ENCODE data around the gene TMEFF1. TPM values are rescaled to one million over a fixed set of nuclear protein-coding genes. Genes with fewer than 3 reads are reported as not detected.

TMEFF1 gene
- total and polyA plus RNA-seq, 8 donors = 0.05 to 0.92 TPM; not detected in 6

DNA sequence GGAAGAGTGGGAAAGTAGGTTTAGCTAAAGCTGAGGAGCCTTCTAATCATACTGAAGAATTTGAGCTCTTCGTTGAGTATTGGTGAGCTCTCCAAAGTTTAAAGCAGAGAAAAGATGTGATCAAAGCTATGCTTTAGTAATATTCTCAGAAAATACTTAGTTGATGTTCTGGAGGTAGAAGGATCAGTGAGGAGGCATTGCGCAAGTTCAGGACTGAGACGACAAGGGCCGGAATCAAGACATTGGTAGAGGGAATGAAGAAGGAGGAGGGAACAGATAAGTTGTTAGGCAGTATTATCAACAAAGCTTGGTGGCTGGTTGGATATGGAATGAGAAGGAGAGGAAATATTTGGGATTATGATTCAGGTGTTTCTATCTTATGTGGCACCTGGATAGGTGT is 112.0 kb downstream of the TMEFF1 start:
- intact Hi-C loops (cut with DNase I; ENCODE audit: low total_unique reads) = no loop called here
- DNase-seq = no peak
- Histone ChIP-seq H3K4me3 (no peak overlapping the region), H3K9me3 (no peaks in the 10 kb centered on the region), H3K27ac (no peak overlapping the region), H3K36me3 (peaks cover 0 to 5% (median 2%) of the 10 kb centered on the region in 4 donors), H3K4me1 (no peaks in the 10 kb centered on the region), H3K27me3 (no peaks in the 10 kb centered on the region)
- 91 to 97% (median 96%) methylated on average over 4 of the region's 4 CpGs for WGBS, 5 donors
- TF ChIP-seq POLR2A (IDR thresholded peaks at IDR 0.05) (no peak), EP300 (IDR thresholded peaks at IDR 0.05) (no peak), POLR2AphosphoS5 (IDR thresholded peaks at IDR 0.05) (no peak)
- TF ChIP-seq, protein P1, sequence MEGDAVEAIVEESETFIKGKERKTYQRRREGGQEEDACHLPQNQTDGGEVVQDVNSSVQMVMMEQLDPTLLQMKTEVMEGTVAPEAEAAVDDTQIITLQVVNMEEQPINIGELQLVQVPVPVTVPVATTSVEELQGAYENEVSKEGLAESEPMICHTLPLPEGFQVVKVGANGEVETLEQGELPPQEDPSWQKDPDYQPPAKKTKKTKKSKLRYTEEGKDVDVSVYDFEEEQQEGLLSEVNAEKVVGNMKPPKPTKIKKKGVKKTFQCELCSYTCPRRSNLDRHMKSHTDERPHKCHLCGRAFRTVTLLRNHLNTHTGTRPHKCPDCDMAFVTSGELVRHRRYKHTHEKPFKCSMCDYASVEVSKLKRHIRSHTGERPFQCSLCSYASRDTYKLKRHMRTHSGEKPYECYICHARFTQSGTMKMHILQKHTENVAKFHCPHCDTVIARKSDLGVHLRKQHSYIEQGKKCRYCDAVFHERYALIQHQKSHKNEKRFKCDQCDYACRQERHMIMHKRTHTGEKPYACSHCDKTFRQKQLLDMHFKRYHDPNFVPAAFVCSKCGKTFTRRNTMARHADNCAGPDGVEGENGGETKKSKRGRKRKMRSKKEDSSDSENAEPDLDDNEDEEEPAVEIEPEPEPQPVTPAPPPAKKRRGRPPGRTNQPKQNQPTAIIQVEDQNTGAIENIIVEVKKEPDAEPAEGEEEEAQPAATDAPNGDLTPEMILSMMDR (IDR thresholded peaks at IDR 0.05) = no peak

DNA sequence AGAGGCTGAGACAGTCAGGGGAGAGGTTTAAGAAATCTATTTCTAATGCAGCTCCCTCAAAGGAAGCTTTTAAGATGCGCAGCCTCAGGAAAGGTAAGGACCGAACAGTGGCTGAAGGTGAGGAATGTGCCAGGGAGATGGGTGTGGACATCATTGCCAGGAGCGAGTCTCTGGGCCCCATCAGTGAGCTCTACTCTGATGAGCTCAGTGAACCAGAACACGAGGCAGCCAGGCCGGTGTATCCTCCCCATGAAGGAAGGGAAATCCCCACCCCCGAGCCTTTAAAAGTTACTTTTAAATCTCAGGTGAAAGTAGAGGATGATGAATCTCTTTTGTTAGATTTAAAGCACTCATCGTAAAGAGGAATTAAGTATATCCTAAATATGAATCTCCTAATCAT is 113.1 kb downstream of the TMEFF1 start:
- H3K27me3 ChIP-seq = no peaks in the 10 kb centered on the region
- H3K9me3 ChIP-seq = no peaks in the 10 kb centered on the region
- intact Hi-C loops (cut with DNase I; ENCODE audit: low total_unique reads) = no loop called here
- no peak overlapping the region for H3K4me3 ChIP-seq
- no peak for TF ChIP-seq POLR2A (IDR thresholded peaks at IDR 0.05)
- TF ChIP-seq EP300 (IDR thresholded peaks at IDR 0.05) = no peak
- no peak for TF ChIP-seq POLR2AphosphoS5 (IDR thresholded peaks at IDR 0.05)
- TF ChIP-seq, protein P1 (IDR thresholded peaks at IDR 0.05) = no peak
- H3K27ac ChIP-seq = no peak overlapping the region
- WGBS, 5 donors = 85 to 93% (median 90%) methylated on average over 7 of the region's 7 CpGs
- DNase-seq = no peak
- no peaks in the 10 kb centered on the region for H3K4me1 ChIP-seq
- H3K36me3 ChIP-seq = peaks cover 0 to 5% (median 2%) of the 10 kb centered on the region in 4 donors

DNA sequence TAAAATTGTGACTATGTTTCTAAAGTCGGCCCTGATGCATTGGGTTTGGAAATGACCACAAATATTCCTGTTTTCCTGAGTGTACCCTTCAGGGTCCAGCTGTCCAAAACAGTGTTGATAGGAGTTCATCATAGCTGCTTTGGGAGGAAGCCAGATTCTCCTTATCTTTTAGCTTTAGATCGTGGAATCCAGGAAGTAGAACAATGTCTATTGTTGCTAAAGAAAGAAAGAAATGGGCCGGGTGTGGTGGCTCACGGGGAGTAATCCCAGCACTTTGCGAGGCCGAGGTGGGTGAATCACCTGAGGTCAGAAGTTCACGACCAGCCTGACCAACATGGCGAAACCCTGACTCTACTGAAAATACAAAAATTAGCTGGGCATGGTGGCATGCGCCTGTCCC is 114.4 kb downstream of the TMEFF1 start:
- no peak for DNase-seq
- Histone ChIP-seq H3K36me3 (peaks cover 0 to 5% (median 2%) of the 10 kb centered on the region in 4 donors), H3K4me1 (no peaks in the 10 kb centered on the region), H3K27ac (no peak overlapping the region), H3K27me3 (no peaks in the 10 kb centered on the region), H3K4me3 (no peak overlapping the region), H3K9me3 (no peaks in the 10 kb centered on the region)
- intact Hi-C loops (cut with DNase I; ENCODE audit: low total_unique reads) = no loop called here
- TF ChIP-seq EP300 (IDR thresholded peaks at IDR 0.05) (no peak), POLR2A (IDR thresholded peaks at IDR 0.05) (no peak), POLR2AphosphoS5 (IDR thresholded peaks at IDR 0.05) (no peak)
- TF ChIP-seq, protein P1 (IDR thresholded peaks at IDR 0.05) = no peak
- WGBS, 5 donors = 39 to 54% (median 50%) methylated on average over 9 of the region's 9 CpGs

DNA sequence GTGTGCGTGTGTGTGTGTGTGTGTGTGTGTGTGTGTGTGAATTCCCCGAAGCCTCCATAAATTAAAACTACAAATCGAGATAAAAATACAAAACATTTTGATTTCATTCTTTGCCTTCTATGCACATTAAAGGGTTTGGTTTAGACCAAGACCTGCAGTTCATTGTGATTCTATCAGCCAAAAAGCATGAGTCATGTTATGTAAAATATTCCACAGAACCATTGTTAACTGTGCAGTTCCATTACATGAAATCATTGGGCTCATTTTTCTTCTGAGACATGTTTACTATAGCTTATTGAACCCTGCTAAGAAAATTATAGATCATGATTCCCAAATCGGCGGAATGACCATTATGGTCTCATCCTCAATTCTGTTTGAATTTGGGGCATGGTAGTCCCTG is 116.6 kb downstream of the TMEFF1 start:
- Histone ChIP-seq H3K4me1 (no peaks in the 10 kb centered on the region), H3K27ac (no peak overlapping the region), H3K4me3 (no peak overlapping the region), H3K36me3 (peaks cover 0 to 5% (median 2%) of the 10 kb centered on the region in 4 donors), H3K27me3 (no peaks in the 10 kb centered on the region), H3K9me3 (no peaks in the 10 kb centered on the region)
- intact Hi-C loops (cut with DNase I; ENCODE audit: low total_unique reads) = no loop called here
- WGBS, 5 donors = 49 to 66% (median 57%) methylated on average over 5 of the region's 5 CpGs
- DNase-seq = no peak
- TF ChIP-seq POLR2AphosphoS5 (IDR thresholded peaks at IDR 0.05) (no peak), POLR2A (IDR thresholded peaks at IDR 0.05) (no peak), EP300 (IDR thresholded peaks at IDR 0.05) (no peak)
- TF ChIP-seq, protein P1 (IDR thresholded peaks at IDR 0.05) = no peak
